GM18507 (cell line): ENCODE data around the gene PDXP.
"Not testable (repeated sequence)": the region's sequence is repeated elsewhere in the genome, so short reads cannot be mapped to it uniquely, and the experiment has no call there.

Experiments
- DNase-seq: peaks from one replicate; pipeline ENCODE4 v3.0.0; 2011; ENCODE audit warnings: low read depth; ENCODE audit not compliant: insufficient read length; ENCODE audit errors: extremely low spot score
- FAIRE-seq: peaks from 2 replicates; lab custom pipeline; 2011; peaks lifted over from hg19 to GRCh38; lab: Jason Lieb, UNC

The PDXP gene

GRCh38 chr22:37658133-37659065 lies at the start of gene PDXP:
Gene PDXP, plus strand, starts transcription at chr22:37658723. Its CDS starts 60 bp downstream, at chr22:37658783.
- peak; percentile 100 for FAIRE-seq
- peak; percentile 95 for DNase-seq

DNA sequence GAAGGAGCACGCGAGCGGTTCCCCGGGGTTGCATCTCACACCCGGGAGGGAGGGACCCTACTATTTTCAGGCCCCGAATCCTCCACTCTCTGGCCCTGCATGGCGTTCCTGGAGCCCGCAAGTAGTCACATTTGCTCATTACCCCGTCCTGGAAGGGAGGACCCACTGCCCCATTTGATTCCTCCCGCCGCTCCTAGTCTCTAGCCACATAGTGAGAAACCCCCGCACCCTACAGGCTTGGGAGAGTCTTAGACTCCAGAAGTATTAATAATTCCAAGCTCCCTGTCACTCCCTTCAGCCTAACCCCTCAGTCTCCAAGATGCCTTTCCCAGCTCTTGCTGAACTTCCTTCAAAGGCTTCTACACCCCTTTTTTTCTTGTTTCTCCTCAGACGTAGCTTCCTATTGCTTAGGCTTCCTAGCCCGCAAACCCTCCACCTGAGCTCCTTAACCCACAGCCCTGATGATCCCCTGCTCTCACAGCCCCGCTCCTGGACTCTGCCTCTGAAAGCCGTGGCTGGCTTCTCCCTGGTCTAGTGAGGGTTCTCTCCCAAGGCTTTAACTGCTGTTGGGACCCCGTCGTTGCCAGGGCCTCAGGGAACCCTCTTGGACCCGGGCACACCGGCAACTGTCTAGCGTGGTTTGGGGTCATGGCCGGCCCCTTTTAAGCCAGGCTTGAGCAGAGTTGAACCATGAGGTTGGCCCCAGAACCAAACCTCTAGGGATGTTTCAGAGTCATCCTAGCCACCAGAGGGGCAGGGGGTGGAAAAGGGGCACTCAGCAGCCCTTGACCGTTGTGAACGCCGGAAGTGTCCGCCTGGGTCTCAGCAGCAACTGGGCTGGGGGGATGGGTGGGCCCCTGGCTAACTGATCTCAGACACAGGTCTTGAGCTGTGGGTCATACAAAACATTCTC lies 49.0 kb upstream of the PDXP start:
- DNase-seq (no peak), FAIRE-seq (peak; percentile 68)

- DNase-seq, FAIRE-seq: not testable (repeated sequence)
Observed at GRCh38 chr22:37610153-37610475, 48.4 kb upstream of the PDXP start.

DNA sequence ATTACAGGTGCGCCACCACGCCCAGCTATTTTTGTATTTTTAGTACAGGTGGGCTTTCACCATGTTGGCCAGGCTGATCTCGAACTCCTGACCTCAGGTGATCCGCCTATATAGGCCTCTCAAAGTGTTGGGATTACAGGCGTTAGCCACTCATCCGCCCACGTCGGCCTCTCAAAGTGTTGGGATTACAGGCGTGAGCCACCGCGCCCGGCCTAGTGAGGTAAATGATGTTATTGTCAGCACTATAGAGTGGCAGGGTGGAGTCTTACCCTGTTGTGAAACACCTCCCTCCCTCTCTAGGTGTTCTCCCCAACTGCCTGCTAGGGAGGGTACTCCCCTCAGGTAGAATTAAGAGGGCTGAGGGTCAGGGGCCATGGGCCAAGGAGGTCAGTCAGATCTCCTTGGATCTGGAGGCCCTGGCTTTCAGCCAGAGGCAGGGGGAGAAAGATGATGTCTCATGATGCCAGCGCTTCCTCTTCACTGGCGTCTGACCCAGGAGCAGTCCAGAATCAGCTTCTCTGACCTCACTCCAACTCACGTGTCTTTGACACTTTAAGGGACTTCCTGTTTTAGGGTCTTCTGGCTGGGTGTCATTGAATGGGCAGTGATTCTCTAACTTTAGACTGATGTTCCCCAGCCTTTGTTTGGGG lies 47.9 kb upstream of the PDXP start:
- FAIRE-seq, result no peak

DNA sequence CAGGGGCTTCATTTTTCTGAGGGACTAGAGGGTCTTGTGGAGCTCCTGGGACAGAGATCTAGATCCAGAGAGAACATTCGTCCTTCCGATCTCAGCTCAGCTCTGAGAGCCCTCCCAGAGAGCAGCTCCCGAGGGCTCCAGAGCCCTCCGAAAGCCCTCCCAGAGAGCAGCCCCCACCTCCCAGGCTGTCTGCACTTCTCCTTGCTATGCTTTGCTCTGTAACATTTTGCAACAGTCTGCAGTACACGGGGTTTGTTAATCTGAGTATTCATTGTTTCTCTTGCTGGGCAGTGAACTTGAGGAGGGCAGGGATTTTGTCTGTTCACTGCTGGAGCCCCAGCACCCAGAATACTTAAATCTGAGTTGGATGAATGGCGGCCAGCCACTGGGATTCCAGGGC lies 47.3 kb upstream of the PDXP start:
- FAIRE-seq, result no peak
- no peak for DNase-seq

More for the DNA sequence above, 47.9 kb upstream of the PDXP start:
- no peak for DNase-seq

GRCh38 chr22:37616201-37617083 lies 42.1 kb upstream of the PDXP start:
- FAIRE-seq, result no peak
- DNase-seq, result no peak

DNA sequence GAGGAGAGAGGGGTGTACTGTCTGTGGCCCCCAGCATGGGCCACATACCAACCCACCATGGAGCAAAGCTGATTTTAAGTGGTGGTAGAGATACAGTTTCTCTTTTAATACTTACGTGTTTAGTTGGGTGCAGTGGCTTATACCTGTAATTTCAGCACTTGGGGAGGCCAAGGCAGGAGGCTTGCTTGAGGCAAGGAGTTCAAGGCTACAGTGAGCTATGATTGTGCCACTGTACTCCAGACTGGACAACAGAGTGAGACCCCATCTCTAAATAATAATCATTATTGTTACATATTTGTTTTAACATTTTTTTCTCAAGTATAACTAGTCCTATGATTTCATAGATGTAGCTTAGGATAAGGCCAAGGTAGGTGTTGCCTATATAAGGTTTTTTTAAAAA lies 41.1 kb upstream of the PDXP start:
- DNase-seq (no peak), FAIRE-seq (no peak)

GRCh38 chr22:37618072-37618656 lies 40.4 kb upstream of the PDXP start:
- DNase-seq (no peak), FAIRE-seq (no peak)

DNA sequence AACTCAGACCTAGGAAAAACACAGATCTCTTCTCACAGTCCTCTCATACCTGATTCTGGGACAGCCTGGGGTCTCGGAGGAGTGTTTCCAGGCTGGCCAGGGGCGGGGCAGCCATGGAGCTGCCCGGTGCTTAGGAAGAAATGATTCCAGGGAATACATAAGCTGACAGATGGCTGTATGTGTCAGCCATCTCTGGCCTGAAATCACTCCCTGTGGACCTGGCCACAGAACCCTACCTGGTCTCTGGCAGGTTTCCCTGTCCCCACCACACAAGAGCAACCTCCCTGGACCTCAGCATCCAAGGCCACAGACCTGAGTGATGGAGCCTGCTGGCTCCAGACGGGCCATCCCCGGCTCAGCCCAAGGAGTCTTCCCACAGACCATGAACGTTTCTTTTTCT lies 39.8 kb upstream of the PDXP start:
- FAIRE-seq, result no peak
- DNase-seq, result no peak

- DNase-seq (no peak), FAIRE-seq (no peak)
Observed at GRCh38 chr22:37619991-37620390, 38.5 kb upstream of the PDXP start.

DNA sequence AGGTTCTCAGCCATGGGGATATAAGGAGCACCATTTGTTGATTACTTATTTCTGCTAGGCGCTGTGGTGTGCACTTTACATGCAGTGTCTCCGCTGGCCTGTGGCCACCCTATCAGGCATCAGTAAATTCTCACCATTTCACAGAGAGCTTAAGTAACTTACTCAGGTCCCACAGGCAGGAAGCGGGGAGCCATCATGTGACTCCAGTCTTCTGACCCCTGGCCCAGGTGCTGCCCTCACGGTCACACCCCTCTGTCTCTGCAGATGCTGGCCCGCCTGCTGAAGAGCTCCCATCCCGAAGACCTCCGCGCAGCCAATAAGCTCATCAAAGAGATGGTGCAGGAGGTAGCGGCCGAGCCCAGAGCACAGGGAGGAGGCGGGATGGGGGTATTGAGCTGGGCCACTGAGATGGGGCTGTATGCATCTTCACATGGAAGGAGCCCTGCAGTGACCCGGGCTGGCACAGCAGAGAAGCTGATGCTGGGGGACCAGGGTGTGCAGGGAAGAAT lies 37.1 kb upstream of the PDXP start:
- DNase-seq (no peak), FAIRE-seq (no peak)

DNA sequence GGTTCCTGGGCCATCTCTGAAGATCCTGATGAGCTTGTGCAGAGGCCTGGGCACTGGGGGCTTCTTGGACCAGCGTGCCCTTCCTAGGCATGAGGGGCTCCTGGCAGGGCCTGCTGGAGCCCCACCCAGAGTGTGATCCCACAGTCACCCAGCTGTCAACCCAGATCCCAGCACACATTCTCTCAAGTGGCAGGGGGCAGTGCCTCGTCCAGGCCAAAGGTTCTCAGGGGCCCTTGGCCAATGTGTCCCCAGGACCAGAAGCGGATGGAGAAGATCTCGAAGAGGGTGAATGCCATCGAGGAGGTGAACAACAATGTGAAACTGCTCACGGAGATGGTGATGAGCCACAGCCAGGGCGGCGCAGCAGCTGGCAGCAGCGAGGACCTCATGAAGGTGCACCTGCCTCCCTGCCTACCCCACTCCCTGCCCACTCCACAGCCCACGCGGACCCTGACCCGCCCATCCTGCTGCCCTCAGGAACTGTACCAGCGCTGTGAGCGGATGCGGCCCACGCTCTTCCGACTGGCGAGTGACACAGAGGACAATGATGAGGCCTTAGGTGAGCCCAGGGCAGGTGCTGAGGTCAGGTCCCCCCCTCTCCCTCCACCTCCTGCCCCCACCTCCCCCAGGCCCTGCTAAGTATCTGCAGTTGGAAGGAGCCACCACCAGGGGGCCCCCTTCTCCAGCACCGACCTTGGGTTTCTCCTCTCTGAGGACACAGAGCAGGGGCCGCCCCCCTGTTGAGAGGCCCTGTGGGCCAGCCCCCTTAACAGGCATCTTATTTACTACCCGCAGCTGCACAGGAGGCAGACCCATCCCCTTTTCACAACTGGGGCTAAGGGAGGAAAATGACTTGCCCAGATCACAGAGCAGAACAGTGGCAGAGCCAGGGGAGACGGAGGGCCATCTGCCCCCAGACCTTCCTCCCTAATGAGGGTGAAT lies 35.2 kb upstream of the PDXP start:
- FAIRE-seq, result peak; percentile 64

GRCh38 chr22:37624017-37624365 lies 34.5 kb upstream of the PDXP start:
- FAIRE-seq (no peak), DNase-seq (no peak)

More for the DNA sequence above, 35.2 kb upstream of the PDXP start:
- no peak for DNase-seq

DNA sequence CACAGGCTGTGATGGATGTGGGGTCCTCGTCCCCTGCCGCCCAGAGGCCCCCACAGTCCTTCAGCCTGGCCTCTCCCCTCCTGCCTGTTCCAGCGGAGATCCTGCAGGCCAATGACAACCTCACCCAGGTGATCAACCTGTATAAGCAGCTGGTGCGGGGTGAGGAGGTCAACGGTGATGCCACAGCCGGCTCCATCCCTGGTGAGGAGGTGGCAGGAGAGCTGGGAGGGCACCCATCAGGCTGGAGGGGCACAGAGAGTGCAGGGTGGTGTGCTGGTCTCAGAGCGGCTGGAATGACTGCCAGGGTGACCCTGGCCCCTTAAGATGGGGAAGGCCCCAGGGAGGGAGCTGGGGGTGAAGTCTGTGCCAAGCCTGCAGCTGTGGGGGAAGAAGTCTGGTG lies 33.6 kb upstream of the PDXP start:
- FAIRE-seq (no peak), DNase-seq (no peak)

DNA sequence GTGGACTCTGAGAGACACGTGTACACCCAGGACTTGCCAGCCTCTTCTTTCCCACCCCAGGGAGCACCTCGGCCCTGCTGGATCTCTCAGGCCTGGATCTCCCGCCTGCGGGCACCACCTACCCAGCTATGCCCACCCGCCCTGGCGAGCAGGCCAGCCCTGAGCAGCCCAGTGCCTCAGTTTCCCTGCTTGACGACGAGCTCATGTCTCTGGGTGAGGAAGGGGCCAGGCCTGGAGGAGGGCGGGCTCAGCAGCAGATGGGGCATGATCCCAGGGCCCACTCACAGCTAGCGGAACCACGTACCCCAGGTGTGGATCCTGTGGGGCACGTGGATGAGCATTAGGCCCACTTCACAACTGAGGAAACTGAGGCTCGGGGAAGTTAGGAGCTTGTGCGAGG lies 32.8 kb upstream of the PDXP start:
- FAIRE-seq (no peak), DNase-seq (no peak)

DNA sequence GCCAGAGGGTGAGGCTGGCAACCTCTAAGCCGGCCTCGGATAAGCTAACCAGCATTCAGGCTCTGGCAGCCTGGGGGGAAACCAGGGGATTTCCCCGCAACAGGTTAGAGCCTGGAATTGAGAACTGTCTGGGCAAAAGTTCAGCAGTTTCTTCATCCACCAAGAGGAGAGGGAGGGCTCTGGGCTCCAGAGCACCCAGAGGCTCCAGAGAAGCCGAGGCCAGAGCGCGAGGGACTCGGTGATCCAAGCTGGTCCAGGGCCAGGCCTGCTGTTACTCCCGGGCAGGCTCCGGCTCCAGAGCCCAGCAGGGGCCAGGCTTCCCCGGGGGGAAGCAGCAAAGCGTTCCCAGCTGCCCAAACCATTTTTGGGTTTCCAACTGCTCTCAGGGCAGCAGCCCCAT lies 32.4 kb upstream of the PDXP start:
- DNase-seq (no peak), FAIRE-seq (no peak)

DNA sequence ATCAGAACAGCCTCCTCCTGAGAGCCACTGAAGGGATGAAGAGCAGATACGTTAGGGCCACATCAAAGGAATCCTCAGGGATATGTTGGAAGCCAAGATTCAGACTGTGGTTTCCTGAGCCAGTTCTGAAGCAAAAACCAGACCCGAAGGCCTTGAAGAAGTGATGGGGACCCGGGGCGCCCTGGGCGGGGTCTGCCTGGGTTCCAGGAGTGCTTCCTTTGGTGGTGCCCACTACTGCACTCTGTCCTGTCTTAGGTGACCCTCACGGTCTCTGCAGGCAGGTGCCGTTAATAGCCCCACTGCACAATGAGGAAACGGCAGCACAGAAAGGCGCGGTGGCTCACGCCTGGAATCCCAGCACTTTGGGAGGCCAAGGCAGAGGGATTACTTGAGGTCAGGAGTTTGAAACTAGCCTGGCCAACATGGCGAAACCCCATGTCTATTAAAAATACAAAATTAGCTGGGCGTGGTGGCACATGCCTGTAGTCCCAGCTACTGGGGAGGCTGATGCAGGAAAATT lies 31.9 kb upstream of the PDXP start:
- DNase-seq (no peak), FAIRE-seq (no peak)
